Peyer's patch (tissue), 4 donors: ENCODE data around the gene ZNF618. TPM values are rescaled to one million over a fixed set of nuclear protein-coding genes. Genes with fewer than 3 reads are reported as not detected.
A peak's percentile ranks its signal among the peaks of the same experiment; 100 is the strongest.

Experiments
- DNase-seq, 3 donors: peaks; one replicate each; pipeline ENCODE4 v3.0.0-alpha.2; 2017 to 2019
- H3K27ac ChIP-seq, 4 donors: fragments of 200-600 bp; sonication (generic); one replicate each; pipeline ENCODE4 v1.5.1; 2016 to 2019
- H3K27me3 ChIP-seq, 2 donors: fragments of 200-600 bp; sonication (generic); one replicate each; pipeline ENCODE4 v1.5.1; 2019
- H3K36me3 ChIP-seq, 3 donors: fragments of 200-600 bp; sonication (generic); one replicate each; pipeline ENCODE4 v1.5.1; 2016 to 2019
- H3K4me1 ChIP-seq, 4 donors: fragments of 200-600 bp; sonication (generic); one replicate each; pipeline ENCODE4 v1.5.1; 2016 to 2019
- H3K4me3 ChIP-seq, 4 donors: fragments of 200-600 bp; sonication (generic); 1 replicate in 3 of 4; 2 replicates in 1 of 4; pipeline ENCODE4 v1.5.1; 2016 to 2019; ENCODE audit warnings: mild to moderate bottlenecking in 1 of 4
- H3K9me3 ChIP-seq, 4 donors: fragments of 200-600 bp; sonication (generic); one replicate each; pipeline ENCODE4 v1.5.1; 2016 to 2019; ENCODE audit warnings: mild to moderate bottlenecking in 1 of 4
- POLR2A ChIP-seq, 2 donors: fragments of 450-650 bp; IDR thresholded peaks; one replicate each; pipeline ENCODE4 v1.5.1; 2017; ENCODE audit warnings: antibody characterized with exemption in 2 of 2, mild to moderate bottlenecking in 2 of 2, moderate library complexity in 2 of 2
- total RNA-seq, 4 donors: library from RNA; depleted of rRNA; stranded (reverse); fragments of >200 nt; gene quantifications; one replicate each; pipeline ENCODE4 v1.1.0, GENCODE V29; 2016
- TF ChIP-seq, protein P1 (sequence below), 6 experiments: fragments of 450-650 bp in 4 of 6; fragments of 200-600 bp in 2 of 6; sonication (generic) in 1 of 6; IDR thresholded peaks; one replicate each; pipeline ENCODE4 v1.5.1; 2017 to 2019; ENCODE audit warnings: antibody characterized with exemption in 6 of 6, mild to moderate bottlenecking in 3 of 6, moderate library complexity in 1 of 6

Gene ZNF618
- total RNA-seq, 4 donors from 2014 or later, result 2.8 to 26.4 (median 4.1) TPM

DNA sequence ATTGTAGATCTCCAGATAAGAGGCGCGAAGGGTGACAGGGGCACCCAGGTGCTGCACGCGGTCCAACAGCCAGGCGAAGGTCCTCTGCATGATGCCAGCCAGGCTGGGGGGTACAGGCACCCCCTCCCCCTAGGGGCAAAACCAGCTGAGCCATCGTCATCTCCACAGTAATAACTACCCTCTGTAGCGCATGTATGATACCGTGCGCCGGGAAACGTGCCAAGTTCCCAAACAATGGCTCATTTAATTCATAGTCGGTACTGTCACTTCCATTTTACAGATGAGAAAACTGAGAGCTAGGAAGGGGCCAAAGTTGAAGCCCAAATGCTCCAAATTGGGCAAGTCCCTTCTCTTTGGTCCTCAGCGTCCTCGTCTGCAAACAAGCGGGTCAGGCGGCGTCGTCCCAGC is 221.5 kb downstream of the ZNF618 start:
- Histone ChIP-seq H3K4me3 (peak overlapping the region; percentile 28 to 71 (median 52)), H3K4me1 (peaks cover 0 to 15% (median 0%) of the 10 kb centered on the region in 4 donors), H3K27me3 (peaks cover 0 to 7% of the 10 kb centered on the region in 2 donors), H3K9me3 (peaks cover 0 to 2% (median 0%) of the 10 kb centered on the region in 4 donors), H3K27ac (peak overlapping the region in 3 of 4 donors; percentile 5 to 86 (median 70)), H3K36me3 (peaks cover 0 to 4% (median 0%) of the 10 kb centered on the region in 3 donors)
- TF ChIP-seq, protein P1, sequence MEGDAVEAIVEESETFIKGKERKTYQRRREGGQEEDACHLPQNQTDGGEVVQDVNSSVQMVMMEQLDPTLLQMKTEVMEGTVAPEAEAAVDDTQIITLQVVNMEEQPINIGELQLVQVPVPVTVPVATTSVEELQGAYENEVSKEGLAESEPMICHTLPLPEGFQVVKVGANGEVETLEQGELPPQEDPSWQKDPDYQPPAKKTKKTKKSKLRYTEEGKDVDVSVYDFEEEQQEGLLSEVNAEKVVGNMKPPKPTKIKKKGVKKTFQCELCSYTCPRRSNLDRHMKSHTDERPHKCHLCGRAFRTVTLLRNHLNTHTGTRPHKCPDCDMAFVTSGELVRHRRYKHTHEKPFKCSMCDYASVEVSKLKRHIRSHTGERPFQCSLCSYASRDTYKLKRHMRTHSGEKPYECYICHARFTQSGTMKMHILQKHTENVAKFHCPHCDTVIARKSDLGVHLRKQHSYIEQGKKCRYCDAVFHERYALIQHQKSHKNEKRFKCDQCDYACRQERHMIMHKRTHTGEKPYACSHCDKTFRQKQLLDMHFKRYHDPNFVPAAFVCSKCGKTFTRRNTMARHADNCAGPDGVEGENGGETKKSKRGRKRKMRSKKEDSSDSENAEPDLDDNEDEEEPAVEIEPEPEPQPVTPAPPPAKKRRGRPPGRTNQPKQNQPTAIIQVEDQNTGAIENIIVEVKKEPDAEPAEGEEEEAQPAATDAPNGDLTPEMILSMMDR (IDR thresholded peaks at IDR 0.05), result no peak
- no peak for TF ChIP-seq POLR2A (IDR thresholded peaks at IDR 0.05)
- DNase-seq, result peak in 2 of 3 donors; percentile 59 to 73

DNA sequence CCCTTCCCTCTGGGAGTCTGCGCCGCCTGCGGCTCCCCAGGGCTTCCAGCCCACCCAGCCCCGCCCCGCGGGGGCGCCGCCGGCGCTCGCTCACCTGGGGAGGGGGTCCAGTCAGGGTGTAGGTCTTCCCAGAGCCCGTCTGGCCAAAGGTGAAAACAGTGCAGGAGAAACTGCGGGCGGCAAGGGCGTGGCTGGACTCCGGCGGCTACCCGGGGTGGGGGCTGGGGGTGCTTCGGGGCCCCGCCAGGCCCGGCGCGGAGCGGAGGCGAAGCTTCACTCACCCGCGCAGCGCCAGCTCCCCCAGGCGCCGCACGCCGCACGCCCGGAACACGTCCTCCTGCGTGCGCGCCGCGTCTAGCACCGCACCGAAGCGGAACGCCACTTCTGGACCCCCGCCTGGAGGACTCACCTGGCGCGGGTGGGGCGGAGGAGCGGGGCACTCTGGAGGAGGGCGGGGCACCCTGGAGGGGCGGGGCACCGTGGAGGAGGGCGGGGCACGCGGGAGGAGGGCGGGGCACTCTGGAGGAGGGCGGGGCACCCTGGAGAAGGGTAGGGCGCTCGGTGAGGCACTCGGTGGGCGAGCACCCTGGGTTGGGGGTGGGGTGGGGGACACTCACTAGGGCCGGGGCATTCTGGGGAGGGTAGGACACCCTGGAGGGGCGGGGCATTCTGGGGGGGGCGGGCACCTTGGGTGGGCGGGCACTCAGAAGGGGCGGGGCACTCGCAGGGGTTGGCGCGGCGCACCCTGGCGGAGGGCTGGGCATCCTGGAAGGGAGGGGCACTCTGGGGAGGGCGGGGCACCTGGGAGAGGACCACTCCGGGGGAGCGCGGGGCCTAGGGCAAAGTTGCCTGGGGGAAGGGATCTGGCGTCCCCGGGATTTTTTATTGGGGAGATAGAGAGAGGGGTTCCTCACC is 222.2 kb downstream of the ZNF618 start:
- Histone ChIP-seq H3K9me3 (peaks cover 0 to 5% (median 0%) of the 10 kb centered on the region in 4 donors), H3K27ac (peak overlapping the region in 3 of 4 donors; percentile 5 to 86 (median 70)), H3K4me1 (peaks cover 0 to 15% (median 0%) of the 10 kb centered on the region in 4 donors), H3K27me3 (peaks cover 0 to 7% of the 10 kb centered on the region in 2 donors), H3K36me3 (no peaks in the 10 kb centered on the region), H3K4me3 (peak overlapping the region; percentile 28 to 71 (median 52))
- DNase-seq, result peak in 2 of 3 donors; percentile 81 to 88
- TF ChIP-seq POLR2A (IDR thresholded peaks at IDR 0.05), result no peak
- TF ChIP-seq, protein P1 (IDR thresholded peaks at IDR 0.05), result no peak

DNA sequence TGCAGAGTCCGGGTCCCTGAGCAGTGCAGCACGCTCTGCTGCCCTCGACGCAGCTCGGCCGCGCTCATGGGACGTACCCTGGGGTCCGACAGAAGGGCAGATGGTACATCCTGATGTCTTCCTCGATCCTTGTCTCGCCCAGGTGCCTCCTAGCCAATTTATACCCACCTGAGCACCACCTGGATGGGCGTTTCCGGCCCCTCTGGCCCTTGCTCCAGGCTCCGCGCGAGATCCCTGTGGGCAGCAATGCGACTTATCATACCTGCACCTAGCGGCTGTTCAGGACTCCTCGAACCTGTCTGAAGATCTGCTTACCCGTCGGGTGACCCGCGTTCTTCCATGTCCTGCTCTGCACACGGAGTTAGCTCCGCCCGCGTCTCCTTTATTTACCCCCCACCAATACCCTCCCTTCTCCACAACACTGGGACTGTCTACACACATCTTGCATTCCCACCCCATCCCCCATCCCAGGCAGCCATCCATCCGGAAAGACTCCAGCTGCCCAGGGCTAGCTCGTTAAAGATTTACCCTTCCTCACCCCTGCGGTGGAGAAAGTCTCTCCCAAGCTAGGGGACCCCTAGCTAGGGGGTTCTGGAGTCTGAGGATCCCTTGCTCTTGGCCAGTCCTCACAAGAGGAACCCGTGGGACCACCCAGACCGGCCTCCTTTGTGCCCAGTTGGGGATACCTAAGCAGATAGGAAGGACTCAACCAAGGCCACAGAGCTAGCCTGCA is 223.0 kb downstream of the ZNF618 start, which contains the start of gene KIF12:
TSS of gene KIF12 (minus strand) at position 357 of the 733 bp plus-strand sequence. CDS start at position 341, 16 bp downstream.
- peaks cover 0 to 7% of the 10 kb centered on the region in 2 donors for H3K27me3 ChIP-seq
- peak in 1 of 3 donors; percentile 63 for DNase-seq
- peak within 1 kb of the TSS; percentile 28 to 71 (median 52) for H3K4me3 ChIP-seq
- peak within 1 kb of the TSS in 3 of 4 donors; percentile 5 to 86 (median 70) for H3K27ac ChIP-seq
- TF ChIP-seq POLR2A (IDR thresholded peaks at IDR 0.05), result no peak
- TF ChIP-seq, protein P1 (IDR thresholded peaks at IDR 0.05), result peak in 1 of 6 experiments; percentile 1
- H3K36me3 ChIP-seq, result no peaks in the 10 kb centered on the region
- H3K4me1 ChIP-seq, result peaks cover 0 to 15% (median 0%) of the 10 kb centered on the region in 4 donors
- peaks cover 0 to 5% (median 0%) of the 10 kb centered on the region in 4 donors for H3K9me3 ChIP-seq

DNA sequence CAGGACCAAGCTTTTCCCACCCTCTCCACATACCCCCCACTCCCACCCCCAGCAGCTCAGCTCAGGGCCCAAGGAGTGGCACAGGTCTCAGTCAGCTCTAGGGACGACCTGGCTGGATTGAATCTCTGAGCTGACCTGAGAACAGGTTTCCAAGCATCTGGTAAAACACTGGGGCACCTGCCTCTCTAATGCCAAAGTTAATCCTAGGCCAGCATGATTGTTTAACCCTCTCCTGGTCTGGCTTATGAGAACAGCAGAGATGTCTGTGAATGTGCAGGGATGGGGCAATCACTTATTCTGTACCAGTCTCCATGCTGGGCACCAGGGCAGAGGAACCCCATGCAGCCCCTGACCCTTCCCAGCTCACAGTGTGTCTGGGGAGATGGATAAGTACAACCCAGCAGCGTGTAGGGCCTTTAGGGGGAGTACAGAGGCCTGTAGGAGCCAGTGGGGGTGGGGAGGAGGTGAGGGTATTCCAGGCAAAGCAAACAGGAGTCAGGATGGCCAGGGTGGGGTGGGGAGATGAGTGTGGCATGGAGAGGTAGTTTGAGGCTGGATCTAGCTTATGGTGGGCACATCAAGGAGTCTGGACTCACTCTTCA is 223.7 kb downstream of the ZNF618 start:
- no peak for DNase-seq
- Histone ChIP-seq H3K4me3 (no peak overlapping the region), H3K27me3 (peaks cover 0 to 7% of the 10 kb centered on the region in 2 donors), H3K9me3 (peaks cover 0 to 5% (median 0%) of the 10 kb centered on the region in 4 donors), H3K4me1 (peaks cover 0 to 15% (median 0%) of the 10 kb centered on the region in 4 donors), H3K27ac (peak overlapping the region in 1 of 4 donors; percentile 86), H3K36me3 (no peaks in the 10 kb centered on the region)
- no peak for TF ChIP-seq POLR2A (IDR thresholded peaks at IDR 0.05)
- TF ChIP-seq, protein P1 (IDR thresholded peaks at IDR 0.05), result no peak

DNA sequence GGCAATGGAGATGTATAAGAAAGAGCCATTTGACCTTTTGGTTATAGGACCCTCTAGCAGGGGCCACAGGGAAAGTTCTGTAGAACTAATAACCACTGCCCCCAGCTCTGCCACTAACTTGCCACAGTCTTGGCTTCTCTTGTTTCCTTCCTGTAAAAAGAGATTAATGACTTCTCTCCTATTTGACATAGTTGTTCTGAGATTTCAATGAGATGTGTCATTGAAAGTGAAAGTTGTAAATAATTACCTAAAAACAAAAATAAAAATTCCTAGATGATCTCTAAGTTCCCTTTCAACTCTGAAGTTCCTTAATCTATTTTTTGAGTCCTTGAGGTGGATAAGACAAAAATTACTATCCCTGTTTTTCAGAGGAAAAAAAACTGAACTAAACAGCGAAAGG is 224.4 kb downstream of the ZNF618 start:
- Histone ChIP-seq H3K27me3 (peaks cover 0 to 7% of the 10 kb centered on the region in 2 donors), H3K4me1 (peaks cover 0 to 15% (median 0%) of the 10 kb centered on the region in 4 donors), H3K27ac (no peak overlapping the region), H3K4me3 (no peak overlapping the region), H3K36me3 (no peaks in the 10 kb centered on the region), H3K9me3 (peaks cover 0 to 5% (median 0%) of the 10 kb centered on the region in 4 donors)
- TF ChIP-seq, protein P1 (IDR thresholded peaks at IDR 0.05), result no peak
- TF ChIP-seq POLR2A (IDR thresholded peaks at IDR 0.05), result no peak
- DNase-seq, result no peak
